IMR-90 (cell line): ENCODE results near the gene ASB13. TPM values are rescaled to one million over a fixed set of nuclear protein-coding genes. Genes with fewer than 3 reads are reported as not detected.

Experiments
- ATAC-seq: fragments of 200-7000 bp; cut with Tn5 transposase; 2 replicates; pipeline ENCODE4 v1.9.1; 2020; ENCODE audit warnings: low read depth, mild to moderate bottlenecking, moderate library complexity
- BruUV-seq: library from RNA; stranded (reverse); fragments of 400-500 nt; replicated peaks from 2 replicates; lab custom pipeline; 2021; lab: Mats Ljungman, UMichigan
- CTCF ChIA-PET: fragments of 300-600 bp; formaldehyde crosslinking; extraction: SDS; loops from one replicate; lab custom pipeline; 2021; ENCODE audit warnings: antibody characterized with exemption; lab: Yijun Ruan, JAX
- POLR2A ChIA-PET: fragments of 300-600 bp; sonication (Branson Sonifier 250); formaldehyde crosslinking; loops from one replicate; lab custom pipeline; 2022; ENCODE audit warnings: antibody characterized with exemption; ENCODE audit not compliant: unreplicated experiment; lab: Charles Lee
- DNase-seq: peaks from one replicate; pipeline ENCODE4 v3.0.0; 2013
- H2AFZ ChIP-seq: replicated peaks from 2 replicates; pipeline ENCODE3; 2013; ENCODE audit warnings: low read length, mild to moderate bottlenecking; ENCODE audit not compliant: poor library complexity
- H2AK5ac ChIP-seq: 2 replicates; pipeline ENCODE4 v1.6.1; 2013; ENCODE audit warnings: low read depth, low read length, inconsistent platforms
- H2AK9ac ChIP-seq: replicated peaks from 2 replicates; pipeline ENCODE3; 2013; ENCODE audit warnings: mild to moderate bottlenecking, low read depth, low read length, moderate library complexity; ENCODE audit not compliant: poor library complexity
- H2BK120ac ChIP-seq: 2 replicates; pipeline ENCODE4 v1.6.1; 2013; ENCODE audit warnings: low read depth, low read length, inconsistent platforms
- H2BK15ac ChIP-seq: 3 replicates; pipeline ENCODE4 v1.6.1; 2013; ENCODE audit warnings: low read depth, low read length, inconsistent platforms
- H2BK20ac ChIP-seq: 2 replicates; pipeline ENCODE4 v1.6.1; 2013; ENCODE audit warnings: low read depth, mild to moderate bottlenecking, inconsistent platforms, low read length, moderate library complexity
- H2BK5ac ChIP-seq: 2 replicates; pipeline ENCODE4 v1.6.1; 2013; ENCODE audit warnings: mild to moderate bottlenecking, low read depth, low read length, inconsistent platforms; ENCODE audit not compliant: poor library complexity, severe bottlenecking
- H3K14ac ChIP-seq: replicated peaks from 2 replicates; pipeline ENCODE4 v1.6.1; 2013; ENCODE audit warnings: low read depth, low read length, inconsistent platforms
- H3K18ac ChIP-seq: 2 replicates; pipeline ENCODE4 v1.6.1; 2013; ENCODE audit warnings: low read depth, low read length, control low read depth
- H3K23ac ChIP-seq: 2 replicates; pipeline ENCODE4 v1.6.1; 2013; ENCODE audit warnings: low read depth, low read length, inconsistent platforms
- H3K27ac ChIP-seq: 2 replicates; pipeline ENCODE4 v1.5.1; 2013; ENCODE audit warnings: mild to moderate bottlenecking, control low read depth, low read length; ENCODE audit not compliant: insufficient read depth
- H3K27me3 ChIP-seq: 2 replicates; pipeline ENCODE4 v1.6.1; 2013; ENCODE audit warnings: low read length; ENCODE audit not compliant: control insufficient read depth, insufficient read depth
- H3K36me3 ChIP-seq: 2 replicates; pipeline ENCODE4 v1.6.1; 2013; ENCODE audit warnings: low read length, mixed read lengths; ENCODE audit not compliant: control insufficient read depth, insufficient read depth
- H3K4ac ChIP-seq: 2 replicates; pipeline ENCODE4 v1.6.1; 2013; ENCODE audit warnings: low read depth, low read length, inconsistent platforms
- H3K4me1 ChIP-seq: 2 replicates; pipeline ENCODE4 v1.6.1; 2013; ENCODE audit warnings: low read length, mixed read lengths; ENCODE audit not compliant: control insufficient read depth, insufficient read depth
- H3K4me2 ChIP-seq: 2 replicates; pipeline ENCODE4 v1.6.1; 2013; ENCODE audit warnings: low read depth, mild to moderate bottlenecking, control low read depth, low read length, moderate library complexity
- H3K4me3 ChIP-seq: 2 replicates; pipeline ENCODE4 v1.5.1; 2013; ENCODE audit warnings: low read depth, mild to moderate bottlenecking, control low read depth, low read length, moderate library complexity; ENCODE audit not compliant: insufficient read depth
- H3K56ac ChIP-seq: 2 replicates; pipeline ENCODE4 v1.6.1; 2013; ENCODE audit warnings: low read length, inconsistent platforms; ENCODE audit not compliant: insufficient read depth; ENCODE audit errors: extremely low read depth
- H3K79me1 ChIP-seq, 2 experiments: 2 replicates each; pipeline ENCODE4 v1.6.1; 2013; ENCODE audit warnings: low read length in 2 of 2, inconsistent platforms in 1 of 2, low read depth in 1 of 2
- H3K9ac ChIP-seq: 2 replicates; pipeline ENCODE4 v1.6.1; 2013; ENCODE audit warnings: low read depth, low read length, control low read depth
- H3K9me1 ChIP-seq: 2 replicates; pipeline ENCODE4 v1.6.1; 2013; ENCODE audit warnings: low read length, inconsistent platforms; ENCODE audit not compliant: insufficient read depth
- H3K9me3 ChIP-seq: 2 replicates; pipeline ENCODE4 v1.6.1; 2013; ENCODE audit warnings: low read length; ENCODE audit not compliant: control insufficient read depth, insufficient read depth
- H4K20me1 ChIP-seq: 2 replicates; pipeline ENCODE4 v1.6.1; 2013; ENCODE audit warnings: low read length, inconsistent platforms; ENCODE audit not compliant: insufficient read depth
- H4K5ac ChIP-seq: 2 replicates; pipeline ENCODE4 v1.6.1; 2013; ENCODE audit warnings: mild to moderate bottlenecking, low read depth, low read length, control low read depth
- H4K8ac ChIP-seq, 2 experiments: 2 replicates each; pipeline ENCODE4 v1.6.1; 2013; ENCODE audit warnings: low read depth in 2 of 2, low read length in 2 of 2, control low read depth in 1 of 2, inconsistent platforms in 1 of 2
- H4K91ac ChIP-seq: 2 replicates; pipeline ENCODE4 v1.6.1; 2013; ENCODE audit warnings: low read depth, low read length, inconsistent platforms; ENCODE audit not compliant: insufficient read depth
- CHD1 ChIP-seq: IDR thresholded peaks from 2 replicates; pipeline ENCODE4 v1.6.1; 2012; ENCODE audit warnings: low read depth, low read length, improper control_type of control experiment
- RAD21 ChIP-seq: IDR thresholded peaks from 2 replicates; pipeline ENCODE4 v1.6.1; 2012; ENCODE audit warnings: low read length, improper control_type of control experiment
- WGBS, 2 experiments: methylation state at CpG; one replicate each; pipeline versions ENCODE4 v1.1.5 to v1.1.7; 2013; ENCODE audit warnings: missing lambda C conversion rate in 2 of 2; ENCODE audit not compliant: insufficient read length in 1 of 2; ENCODE audit errors: extremely low coverage in 2 of 2; 5-methylcytosine and 5-hydroxymethylcytosine counted together
- dilution Hi-C: fragments of 300-500 bp; cut with HindIII; formaldehyde crosslinking; loops from one replicate; pipeline ENCODE4 v1.14.3; 2018; ENCODE audit warnings: low sequenced_read_pairs; ENCODE audit not compliant: unreplicated experiment
- in situ Hi-C: fragments of 300-500 bp; cut with MboI; formaldehyde crosslinking; loops from 3 replicates; pipeline ENCODE4 v1.14.3; 2019; ENCODE audit warnings: low sequenced_read_pairs, inconsistent platforms, mixed read lengths
- intact Hi-C: fragments of 100-400 bp; cut with micrococcal nuclease; formaldehyde crosslinking; loops from 2 replicates; pipeline ENCODE4 v1.10.0; 2022
- polyA plus RNA-seq, 3 experiments: library from polyadenylated mRNA; depleted of rRNA; stranded (reverse); fragments of >200 nt; gene quantifications; 2 replicates each; pipeline ENCODE4 v1.2.3, GENCODE V29; 2012; ENCODE audit warnings: low replicate concordance in 1 of 3
- total RNA-seq: library from RNA; depleted of rRNA; stranded (reverse); fragments of >200 nt; gene quantifications from 2 replicates; pipeline ENCODE4 v1.2.3, GENCODE V29; 2012

ASB13 gene
- total and polyA plus RNA-seq, 2 of the 4 experiments (the other 2 are of a cell fraction) = 4.6 to 6.3 TPM

GRCh38 chr10:5709865-5710264 lies 43.5 kb upstream of the ASB13 start:
- H3K4me2 ChIP-seq = peak overlapping the region; percentile 68
- H3K4ac ChIP-seq = no peak overlapping the region
- no peak overlapping the region for H3K56ac ChIP-seq
- H3K9me1 ChIP-seq = no peaks in the 10 kb centered on the region
- H4K5ac ChIP-seq = no peak overlapping the region
- H3K14ac ChIP-seq = no peak overlapping the region
- no peak overlapping the region for H2BK120ac ChIP-seq
- no peak overlapping the region for H3K23ac ChIP-seq
- peaks cover 19 to 50% of the 10 kb centered on the region in 2 experiments for H3K79me1 ChIP-seq
- H3K18ac ChIP-seq = no peak overlapping the region
- no peak overlapping the region for H2BK5ac ChIP-seq
- H3K9ac ChIP-seq = no peak overlapping the region
- peaks cover 1% of the 10 kb centered on the region for H3K4me1 ChIP-seq
- H4K91ac ChIP-seq = no peak overlapping the region
- no peak for TF ChIP-seq CHD1
- no peak for TF ChIP-seq RAD21
- no peak overlapping the region for H2BK20ac ChIP-seq
- WGBS, 2 experiments = no CpG with 5 or more reads among the region's 2 CpGs
- H4K20me1 ChIP-seq = peaks cover 8% of the 10 kb centered on the region; the same call in 1 of the 2 replicates
- intact Hi-C loops = no loop called here
- no peak overlapping the region for H3K4me3 ChIP-seq
- H2AK5ac ChIP-seq = no peak overlapping the region
- dilution Hi-C loops = no loop called here
- H3K36me3 ChIP-seq = no peaks in the 10 kb centered on the region
- H2BK15ac ChIP-seq = no peak overlapping the region
- no peak for ATAC-seq
- no peak overlapping the region for H3K27ac ChIP-seq
- no peak for DNase-seq
- no peaks in the 10 kb centered on the region for H3K9me3 ChIP-seq
- H4K8ac ChIP-seq = no peak overlapping the region; a peak in 1 of 4 replicates
- no TSS peak for BruUV-seq
- no peak overlapping the region for H2AFZ ChIP-seq
- no peak overlapping the region for H2AK9ac ChIP-seq
- POLR2A ChIA-PET = no interaction called here
- in situ Hi-C loops = no loop called here
- H3K27me3 ChIP-seq = no peaks in the 10 kb centered on the region
- CTCF ChIA-PET = interaction anchor here (0.6 to 1.5 kb wide), 2 partner anchors 80 to 299 kb away, joined by 3 read pairs; no protein-coding TSS in a partner anchor
